Esophagus squamous epithelium (tissue), 5 donors: ENCODE measurements around the gene OR2V2. TPM values are rescaled to one million over a fixed set of nuclear protein-coding genes. Genes with fewer than 3 reads are reported as not detected.

ENCODE experiments used
- DNase-seq: peaks from one replicate; lab custom pipeline; 2025; lab: John Stamatoyannopoulos, UW
- H3K27ac ChIP-seq, 4 donors: fragments of 200-600 bp; sonication (generic); one replicate each; pipeline ENCODE4 v1.5.1; 2016 to 2019; ENCODE audit warnings: mild to moderate bottlenecking in 1 of 4
- H3K27me3 ChIP-seq, 4 donors: fragments of 200-600 bp; sonication (generic); 1 replicate in 3 of 4; 2 replicates in 1 of 4; pipeline versions ENCODE4 v1.5.1 to v1.6.0; 2017 to 2021; ENCODE audit warnings: antibody characterized with exemption in 1 of 4
- H3K36me3 ChIP-seq, 3 donors: fragments of 200-600 bp; sonication (generic); one replicate each; pipeline ENCODE4 v1.5.1; 2016 to 2019
- H3K4me1 ChIP-seq, 3 donors: fragments of 200-600 bp; sonication (generic); one replicate each; pipeline ENCODE4 v1.5.1; 2017 to 2019
- H3K4me3 ChIP-seq, 4 donors: fragments of 200-600 bp; sonication (generic); 1 replicate in 3 of 4; 2 replicates in 1 of 4; pipeline ENCODE4 v1.5.1; 2016 to 2019; ENCODE audit warnings: mild to moderate bottlenecking in 2 of 4, moderate library complexity in 1 of 4
- H3K9me3 ChIP-seq, 3 donors: fragments of 200-600 bp; sonication (generic); one replicate each; pipeline ENCODE4 v1.5.1; 2016 to 2019
- POLR2A ChIP-seq, 4 donors: fragments of 450-650 bp; IDR thresholded peaks; one replicate each; pipeline ENCODE4 v1.6.1; 2017; ENCODE audit warnings: antibody characterized with exemption in 4 of 4, mild to moderate bottlenecking in 4 of 4, moderate library complexity in 3 of 4
- WGBS, 2 donors: methylation state at CpG; one replicate each; pipeline ENCODE4 v1.1.5; 2018; 5-methylcytosine and 5-hydroxymethylcytosine counted together
- intact Hi-C: fragments of 100-400 bp; cut with DNase I; formaldehyde crosslinking; loops from one replicate; pipeline ENCODE4 v1.15.0; 2022
- total RNA-seq, 4 donors: library from RNA; depleted of rRNA; stranded (reverse); fragments of >200 nt; gene quantifications; one replicate each; pipeline ENCODE4 v1.1.0, GENCODE V29; 2016
- TF ChIP-seq, protein P1 (sequence below), 6 experiments: fragments of 450-650 bp in 4 of 6; fragments of 200-600 bp in 2 of 6; sonication (generic) in 2 of 6; IDR thresholded peaks; one replicate each; pipeline ENCODE4 v1.5.1; 2016 to 2019; ENCODE audit warnings: antibody characterized with exemption in 6 of 6, mild to moderate bottlenecking in 4 of 6, moderate library complexity in 4 of 6
- donor health status: DM: yes; HTN: yes; CAD: no.

The OR2V2 gene
- total RNA-seq, 4 donors from 2014 or later = not detected

DNA sequence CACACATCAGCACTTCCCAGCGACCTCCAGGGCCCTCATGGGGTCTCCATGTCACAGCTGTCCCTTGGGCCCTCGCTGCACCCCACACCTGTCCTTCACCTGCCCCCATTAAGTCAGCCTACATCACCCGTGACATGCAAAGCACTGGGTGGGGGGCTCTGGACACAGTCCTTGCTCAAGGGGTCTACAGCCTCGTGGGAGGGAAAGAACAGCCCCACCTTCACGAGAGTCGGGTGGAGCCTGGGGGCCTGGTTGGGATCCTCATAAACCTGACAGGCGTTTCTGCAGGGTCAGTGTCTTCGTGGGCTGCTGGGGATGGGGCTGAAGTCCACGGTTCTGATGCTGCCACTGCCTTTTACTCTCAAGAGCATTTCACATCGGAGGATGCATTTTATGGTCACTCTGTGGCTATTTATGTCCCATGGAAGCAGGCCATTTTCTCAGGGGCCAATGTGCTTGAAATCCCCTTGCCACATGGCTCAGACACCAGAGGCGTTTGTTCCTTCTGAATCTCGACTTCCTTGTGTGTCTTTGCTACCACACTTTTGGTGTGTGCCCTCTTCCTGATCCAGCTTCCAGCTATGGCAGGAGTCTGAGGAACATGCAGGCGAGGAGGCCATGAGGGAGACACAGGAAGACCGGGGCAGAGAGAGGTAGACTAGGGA is 16.4 kb upstream of the OR2V2 start, which contains the start of gene OR2V1:
Gene OR2V1 (minus strand): TSS at position 338 of the 665 bp plus-strand sequence. CDS start 5,865 bp downstream, outside the sequence.
- WGBS, 2 donors = 64 to 68% methylated on average over 4 to 13 of the region's 14 CpGs
- Histone ChIP-seq H3K9me3 (no peaks in the 10 kb centered on the region), H3K36me3 (no peaks in the 10 kb centered on the region), H3K27ac (no peak within 1 kb of the TSS), H3K4me1 (peaks cover 0 to 6% (median 3%) of the 10 kb centered on the region in 3 donors), H3K4me3 (no peak within 1 kb of the TSS), H3K27me3 (peaks cover 0 to 70% (median 0%) of the 10 kb centered on the region in 4 donors)
- intact Hi-C loops = no loop called here
- DNase-seq = no peak
- TF ChIP-seq, protein P1, sequence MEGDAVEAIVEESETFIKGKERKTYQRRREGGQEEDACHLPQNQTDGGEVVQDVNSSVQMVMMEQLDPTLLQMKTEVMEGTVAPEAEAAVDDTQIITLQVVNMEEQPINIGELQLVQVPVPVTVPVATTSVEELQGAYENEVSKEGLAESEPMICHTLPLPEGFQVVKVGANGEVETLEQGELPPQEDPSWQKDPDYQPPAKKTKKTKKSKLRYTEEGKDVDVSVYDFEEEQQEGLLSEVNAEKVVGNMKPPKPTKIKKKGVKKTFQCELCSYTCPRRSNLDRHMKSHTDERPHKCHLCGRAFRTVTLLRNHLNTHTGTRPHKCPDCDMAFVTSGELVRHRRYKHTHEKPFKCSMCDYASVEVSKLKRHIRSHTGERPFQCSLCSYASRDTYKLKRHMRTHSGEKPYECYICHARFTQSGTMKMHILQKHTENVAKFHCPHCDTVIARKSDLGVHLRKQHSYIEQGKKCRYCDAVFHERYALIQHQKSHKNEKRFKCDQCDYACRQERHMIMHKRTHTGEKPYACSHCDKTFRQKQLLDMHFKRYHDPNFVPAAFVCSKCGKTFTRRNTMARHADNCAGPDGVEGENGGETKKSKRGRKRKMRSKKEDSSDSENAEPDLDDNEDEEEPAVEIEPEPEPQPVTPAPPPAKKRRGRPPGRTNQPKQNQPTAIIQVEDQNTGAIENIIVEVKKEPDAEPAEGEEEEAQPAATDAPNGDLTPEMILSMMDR (IDR thresholded peaks at IDR 0.05) = no peak
- no peak for TF ChIP-seq POLR2A (IDR thresholded peaks at IDR 0.05)

- H3K9me3 ChIP-seq = peaks cover 0 to 3% (median 0%) of the 10 kb centered on the region in 3 donors
These were observed 15.9 kb upstream of the OR2V2 start for GRCh38 chr5:181131514-181131913.

GRCh38 chr5:181133083-181133482 is 14.3 kb upstream of the OR2V2 start:
- no peak for DNase-seq
- Histone ChIP-seq H3K4me3 (no peak overlapping the region), H3K4me1 (peaks cover 0 to 6% (median 3%) of the 10 kb centered on the region in 3 donors), H3K9me3 (peaks cover 0 to 8% (median 0%) of the 10 kb centered on the region in 3 donors), H3K36me3 (no peaks in the 10 kb centered on the region), H3K27ac (no peak overlapping the region), H3K27me3 (peaks cover 0 to 53% (median 0%) of the 10 kb centered on the region in 4 donors)
- WGBS, 2 donors = 59 to 71% methylated on average over 2 to 3 of the region's 3 CpGs
- TF ChIP-seq, protein P1 (IDR thresholded peaks at IDR 0.05) = no peak
- TF ChIP-seq POLR2A (IDR thresholded peaks at IDR 0.05) = no peak
- intact Hi-C loops = no loop called here

More at GRCh38 chr5:181131514-181131913, 15.9 kb upstream of the OR2V2 start:
- Histone ChIP-seq H3K27me3 (peaks cover 0 to 69% (median 0%) of the 10 kb centered on the region in 4 donors), H3K4me1 (peaks cover 0 to 6% (median 3%) of the 10 kb centered on the region in 3 donors), H3K27ac (no peak overlapping the region), H3K36me3 (no peaks in the 10 kb centered on the region), H3K4me3 (no peak overlapping the region)
- intact Hi-C loops = no loop called here
- no peak for DNase-seq
- WGBS, 2 donors = 79 to 81% methylated on average over 11 of the region's 11 CpGs
- TF ChIP-seq, protein P1 (IDR thresholded peaks at IDR 0.05) = no peak
- TF ChIP-seq POLR2A (IDR thresholded peaks at IDR 0.05) = no peak

DNA sequence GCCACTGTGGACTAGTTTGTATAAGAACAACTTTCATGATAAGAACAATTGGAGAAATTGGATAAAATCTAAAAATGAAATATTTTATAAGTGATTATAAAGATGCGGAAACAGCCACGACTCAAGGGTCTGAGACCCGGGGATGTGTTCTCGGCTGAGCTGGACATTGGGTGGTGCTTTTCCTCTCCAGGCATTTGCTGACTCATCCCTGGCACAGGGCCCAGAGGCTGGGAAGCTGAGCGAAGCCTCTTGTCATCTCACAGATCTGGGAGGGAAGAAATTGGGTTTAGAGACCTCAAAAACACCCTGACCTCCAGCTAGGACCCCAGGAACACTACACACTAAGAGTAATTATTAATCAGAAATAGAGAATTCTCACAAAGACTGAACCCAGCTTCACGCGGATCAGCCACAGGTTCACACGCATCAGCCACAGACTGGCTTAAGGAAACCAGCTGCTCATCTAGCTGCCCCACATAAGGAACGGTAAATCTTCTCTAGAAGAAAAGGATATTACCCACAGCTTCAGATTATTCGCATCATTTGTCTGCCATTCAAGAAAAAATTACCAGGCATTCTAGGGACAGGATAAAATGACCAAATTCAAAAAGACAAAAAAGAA is 13.7 kb upstream of the OR2V2 start:
- intact Hi-C loops = no loop called here
- no peak for DNase-seq
- no peaks in the 10 kb centered on the region for H3K36me3 ChIP-seq
- peaks cover 0 to 8% (median 0%) of the 10 kb centered on the region in 3 donors for H3K9me3 ChIP-seq
- no peak overlapping the region for H3K4me3 ChIP-seq
- no peak for TF ChIP-seq POLR2A (IDR thresholded peaks at IDR 0.05)
- TF ChIP-seq, protein P1 (IDR thresholded peaks at IDR 0.05) = no peak
- no peak overlapping the region for H3K27ac ChIP-seq
- 46 to 53% methylated on average over 10 of the region's 10 CpGs for WGBS, 2 donors
- H3K4me1 ChIP-seq = peaks cover 0 to 6% (median 3%) of the 10 kb centered on the region in 3 donors
- peaks cover 0 to 46% (median 0%) of the 10 kb centered on the region in 4 donors for H3K27me3 ChIP-seq

DNA sequence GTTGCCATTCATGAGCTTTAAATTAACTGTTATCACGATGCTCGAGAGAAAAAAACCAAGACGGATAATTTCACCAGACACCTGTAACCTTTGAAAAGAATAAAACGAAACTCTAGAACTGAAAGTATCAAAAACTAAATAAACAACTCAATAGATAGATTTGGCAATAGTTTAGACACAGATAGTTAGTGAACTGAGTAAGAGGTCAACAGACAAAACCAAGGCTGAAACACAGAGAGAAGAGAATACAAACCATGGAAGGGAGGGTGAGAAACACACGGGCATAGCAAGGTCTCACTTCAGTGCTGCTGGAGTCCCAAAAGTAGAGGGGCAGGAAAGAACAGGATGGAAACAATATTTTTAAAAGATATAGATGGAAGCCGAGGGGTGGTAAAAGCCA is 13.1 kb upstream of the OR2V2 start:
- Histone ChIP-seq H3K27ac (no peak overlapping the region), H3K4me3 (no peak overlapping the region), H3K27me3 (peaks cover 0 to 41% (median 0%) of the 10 kb centered on the region in 4 donors), H3K4me1 (peaks cover 0 to 6% (median 3%) of the 10 kb centered on the region in 3 donors), H3K36me3 (no peaks in the 10 kb centered on the region), H3K9me3 (peaks cover 0 to 8% (median 0%) of the 10 kb centered on the region in 3 donors)
- TF ChIP-seq, protein P1 (IDR thresholded peaks at IDR 0.05) = no peak
- TF ChIP-seq POLR2A (IDR thresholded peaks at IDR 0.05) = no peak
- intact Hi-C loops = no loop called here
- no peak for DNase-seq
- 70 to 72% methylated on average over 6 of the region's 6 CpGs for WGBS, 2 donors
